H9 (cell line): Measurements from ENCODE around the gene SSTR3. TPM values are rescaled to one million over a fixed set of nuclear protein-coding genes. Genes with fewer than 3 reads are reported as not detected.

Source experiments
- DNase-seq: peaks from one replicate; pipeline ENCODE4 v3.0.0-alpha.2; 2017
- H2AFZ ChIP-seq: one replicate; pipeline ENCODE4 v1.6.1; 2013; ENCODE audit warnings: mild to moderate bottlenecking, low read length, control low read depth, moderate library complexity
- H2AK5ac ChIP-seq: 2 replicates; pipeline ENCODE4 v1.6.1; 2013; ENCODE audit warnings: low read length, control low read depth, mixed read lengths; ENCODE audit not compliant: insufficient read length
- H2BK120ac ChIP-seq: one replicate; pipeline ENCODE4 v1.6.1; 2013; ENCODE audit warnings: low read depth, mild to moderate bottlenecking, low read length, control low read depth, inconsistent platforms; ENCODE audit not compliant: poor library complexity, severe bottlenecking
- H2BK12ac ChIP-seq: 2 replicates; pipeline ENCODE4 v1.6.1; 2013; ENCODE audit warnings: low read length, control low read depth, mixed read lengths, low read depth; ENCODE audit not compliant: insufficient read length
- H2BK15ac ChIP-seq: 2 replicates; pipeline ENCODE4 v1.6.1; 2013; ENCODE audit warnings: low read depth, low read length, control low read depth
- H2BK20ac ChIP-seq: one replicate; pipeline ENCODE4 v1.6.1; 2013; ENCODE audit warnings: low read depth, mild to moderate bottlenecking, low read length, control low read depth, inconsistent platforms; ENCODE audit not compliant: poor library complexity, severe bottlenecking
- H2BK5ac ChIP-seq: 2 replicates; pipeline ENCODE4 v1.6.1; 2013; ENCODE audit warnings: low read length, control low read depth, mixed read lengths; ENCODE audit not compliant: insufficient read length
- H3K14ac ChIP-seq: 2 replicates; pipeline ENCODE4 v1.6.1; 2013; ENCODE audit warnings: low read length, control low read depth; ENCODE audit not compliant: insufficient read depth
- H3K18ac ChIP-seq: 2 replicates; pipeline ENCODE4 v1.6.1; 2013; ENCODE audit warnings: low read depth, mild to moderate bottlenecking, mixed read lengths, low read length, control low read depth; ENCODE audit not compliant: insufficient read length
- H3K23ac ChIP-seq: 2 replicates; pipeline ENCODE4 v1.6.1; 2013; ENCODE audit warnings: low read length, control low read depth, mixed read lengths, low read depth; ENCODE audit not compliant: insufficient read length
- H3K23me2 ChIP-seq: 2 replicates; pipeline ENCODE4 v1.6.1; 2013; ENCODE audit warnings: low read depth, mild to moderate bottlenecking, mixed read lengths, low read length, control low read depth; ENCODE audit not compliant: insufficient read length, poor library complexity, severe bottlenecking
- H3K27ac ChIP-seq: 2 replicates; pipeline ENCODE4 v1.5.1; 2013; ENCODE audit warnings: low read length, control low read depth, mixed read lengths, low read depth; ENCODE audit not compliant: insufficient read length
- H3K27me3 ChIP-seq: 2 replicates; pipeline ENCODE4 v1.6.1; 2013; ENCODE audit warnings: low read length, control low read depth, inconsistent platforms; ENCODE audit not compliant: insufficient read depth
- H3K4ac ChIP-seq: 2 replicates; pipeline ENCODE4 v1.6.1; 2013; ENCODE audit warnings: low read depth, mild to moderate bottlenecking, control low read depth, inconsistent platforms, low read length, moderate library complexity
- H3K4me1 ChIP-seq: 2 replicates; pipeline ENCODE4 v1.6.1; 2013; ENCODE audit warnings: low read length, control low read depth, inconsistent platforms; ENCODE audit not compliant: insufficient read depth
- H3K4me2 ChIP-seq: 2 replicates; pipeline ENCODE4 v1.6.1; 2013; ENCODE audit warnings: low read length, control low read depth, mixed read lengths; ENCODE audit not compliant: insufficient read length, insufficient read depth
- H3K56ac ChIP-seq: 2 replicates; pipeline ENCODE4 v1.6.1; 2013; ENCODE audit warnings: low read depth, mild to moderate bottlenecking, mixed read lengths, low read length, control low read depth; ENCODE audit not compliant: insufficient read length
- H3K79me1 ChIP-seq: 2 replicates; pipeline ENCODE4 v1.6.1; 2013; ENCODE audit warnings: low read depth, mild to moderate bottlenecking, moderate library complexity, low read length, control low read depth, inconsistent platforms; ENCODE audit not compliant: insufficient read depth, poor library complexity, severe bottlenecking
- H3K79me2 ChIP-seq: 2 replicates; pipeline ENCODE4 v1.6.1; 2013; ENCODE audit warnings: low read length, control low read depth, inconsistent platforms; ENCODE audit not compliant: insufficient read depth
- H3K9ac ChIP-seq: 2 replicates; pipeline ENCODE4 v1.6.1; 2013; ENCODE audit warnings: low read length, control low read depth, mixed read lengths; ENCODE audit not compliant: insufficient read length; ENCODE audit errors: extremely low read depth
- H3K9me3 ChIP-seq: one replicate; pipeline ENCODE4 v1.6.1; 2013; ENCODE audit warnings: low read depth, low read length, inconsistent platforms; ENCODE audit not compliant: control insufficient read depth
- H3T11ph ChIP-seq: one replicate; pipeline ENCODE4 v1.6.1; 2013; ENCODE audit warnings: mild to moderate bottlenecking, low read length, control low read depth, inconsistent platforms
- H4K20me1 ChIP-seq: one replicate; pipeline ENCODE4 v1.6.1; 2013; ENCODE audit not compliant: control insufficient read depth, insufficient read length, insufficient read depth
- H4K5ac ChIP-seq: 2 replicates; pipeline ENCODE4 v1.6.1; 2013; ENCODE audit warnings: low read depth, mild to moderate bottlenecking, mixed read lengths, low read length, control low read depth; ENCODE audit not compliant: insufficient read length
- H4K8ac ChIP-seq: replicated peaks from 2 replicates; pipeline ENCODE4 v1.6.1; 2013; ENCODE audit warnings: low read length, control low read depth, mixed read lengths, low read depth; ENCODE audit not compliant: insufficient read length
- H4K91ac ChIP-seq: 2 replicates; pipeline ENCODE4 v1.6.1; 2013; ENCODE audit warnings: low read depth, mild to moderate bottlenecking, moderate library complexity, mixed read lengths, low read length, control low read depth; ENCODE audit not compliant: insufficient read length
- H3K27ac Mint-ChIP-seq, 3 experiments: 2 replicates in 2 of 3; 3 replicates in 1 of 3; pipeline ENCODE4 v1.8.0; 2020 to 2021; ENCODE audit warnings: mixed read lengths in 3 of 3, mild to moderate bottlenecking in 1 of 3, moderate library complexity in 1 of 3
- H3K27me3 Mint-ChIP-seq: 2 replicates; pipeline ENCODE4 v1.8.0; 2021; ENCODE audit warnings: low read depth, mild to moderate bottlenecking, moderate library complexity, mixed read lengths
- H3K36me3 Mint-ChIP-seq, 3 experiments: 2 replicates in 2 of 3; 3 replicates in 1 of 3; pipeline ENCODE4 v1.8.0; 2020 to 2021; ENCODE audit warnings: low read depth in 3 of 3, mixed read lengths in 3 of 3; ENCODE audit not compliant: insufficient read depth in 1 of 3
- H3K4me1 Mint-ChIP-seq, 2 experiments: 2 replicates each; pipeline ENCODE4 v1.8.0; 2020; ENCODE audit warnings: mixed read lengths in 2 of 2
- H3K4me3 Mint-ChIP-seq, 2 experiments: 2 replicates in 1 of 2; 3 replicates in 1 of 2; pipeline ENCODE4 v1.8.0; 2020 to 2021; ENCODE audit warnings: mild to moderate bottlenecking in 2 of 2, mixed read lengths in 2 of 2, moderate library complexity in 1 of 2
- H3K9me3 Mint-ChIP-seq, 2 experiments: 2 replicates in 1 of 2; 3 replicates in 1 of 2; pipeline ENCODE4 v1.8.0; 2020; ENCODE audit warnings: mild to moderate bottlenecking in 2 of 2, mixed read lengths in 2 of 2, moderate library complexity in 1 of 2
- CTCF ChIP-seq: fragments of 200-600 bp; sonication (generic); conservative IDR thresholded peaks from 3 replicates; pipeline ENCODE4 v1.8.0; 2021; ENCODE audit warnings: antibody characterized with exemption, mild to moderate bottlenecking
- WGBS: extraction: QIAGEN DNeasy Blood & Tissue Kit; methylation state at CpG from one replicate; pipeline ENCODE4 v1.1.7; 2013; ENCODE audit warnings: missing lambda C conversion rate, low lambda C conversion rate, mixed read lengths; ENCODE audit not compliant: insufficient read length; ENCODE audit errors: extremely low coverage; 5-methylcytosine and 5-hydroxymethylcytosine counted together
- total RNA-seq: library from RNA; stranded (reverse); gene quantifications from 2 replicates; pipeline ENCODE4 v1.2.1, GENCODE V29; 2021

SSTR3 gene
- total RNA-seq, 1 experiment from 2014 or later = 0.68 TPM

- no peaks in the 10 kb centered on the region for H3K4me1 ChIP-seq
- DNase-seq = no peak
- H3K56ac ChIP-seq = no peak overlapping the region
- H3K4ac ChIP-seq = no peak overlapping the region
- no peak overlapping the region for H4K8ac ChIP-seq
- WGBS = no CpG with 5 or more reads among the region's 20 CpGs
- H4K91ac ChIP-seq = no peak overlapping the region
- H3K4me2 ChIP-seq = no peak overlapping the region
- H2BK15ac ChIP-seq = no peak overlapping the region
- H3K27me3 Mint-ChIP-seq = peaks cover 17% of the 10 kb centered on the region
- TF ChIP-seq CTCF = no peak
- no peak overlapping the region for H3K23ac ChIP-seq
- no peaks in the 10 kb centered on the region for H3K79me1 ChIP-seq
- no peak overlapping the region for H3K18ac ChIP-seq
- no peaks in the 10 kb centered on the region; a peak in 1 of 5 replicates for H3K9me3 Mint-ChIP-seq
- no peak overlapping the region for H2BK20ac ChIP-seq
- H3K23me2 ChIP-seq = no peaks in the 10 kb centered on the region
- no peak overlapping the region for H2BK120ac ChIP-seq
- no peak overlapping the region for H3K27ac ChIP-seq
- no peak overlapping the region for H3K14ac ChIP-seq
- no peak overlapping the region for H2AFZ ChIP-seq
- no peaks in the 10 kb centered on the region for H4K20me1 ChIP-seq
- no peaks in the 10 kb centered on the region for H3K79me2 ChIP-seq
- no peak overlapping the region for H4K5ac ChIP-seq
- H2AK5ac ChIP-seq = no peak overlapping the region
- H3K36me3 Mint-ChIP-seq = no peaks in the 10 kb centered on the region
- H3K27me3 ChIP-seq = no peaks in the 10 kb centered on the region
- peaks cover 13 to 29% of the 10 kb centered on the region in 2 experiments for H3K4me1 Mint-ChIP-seq
- H2BK12ac ChIP-seq = no peak overlapping the region
- H3K9ac ChIP-seq = no peak overlapping the region
- H2BK5ac ChIP-seq = no peak overlapping the region
- H3K9me3 ChIP-seq = no peaks in the 10 kb centered on the region
- no peak overlapping the region for H3T11ph ChIP-seq
- H3K4me3 Mint-ChIP-seq = no peak overlapping the region
- peak overlapping the region in 1 of 3 experiments; percentile 51; a peak in 2 of 7 replicates for H3K27ac Mint-ChIP-seq
Measured at GRCh38 chr22:37237371-37238268, 25.3 kb upstream of the SSTR3 start.
